Ecto neural progenitor cell (in vitro differentiated cells): Measurements from ENCODE around the gene BRINP3.

Experiments used
- DNase-seq: peaks from one replicate; pipeline ENCODE4 v3.0.0-alpha.2; 2018; ENCODE audit warnings: low spot score

The BRINP3 gene

DNA sequence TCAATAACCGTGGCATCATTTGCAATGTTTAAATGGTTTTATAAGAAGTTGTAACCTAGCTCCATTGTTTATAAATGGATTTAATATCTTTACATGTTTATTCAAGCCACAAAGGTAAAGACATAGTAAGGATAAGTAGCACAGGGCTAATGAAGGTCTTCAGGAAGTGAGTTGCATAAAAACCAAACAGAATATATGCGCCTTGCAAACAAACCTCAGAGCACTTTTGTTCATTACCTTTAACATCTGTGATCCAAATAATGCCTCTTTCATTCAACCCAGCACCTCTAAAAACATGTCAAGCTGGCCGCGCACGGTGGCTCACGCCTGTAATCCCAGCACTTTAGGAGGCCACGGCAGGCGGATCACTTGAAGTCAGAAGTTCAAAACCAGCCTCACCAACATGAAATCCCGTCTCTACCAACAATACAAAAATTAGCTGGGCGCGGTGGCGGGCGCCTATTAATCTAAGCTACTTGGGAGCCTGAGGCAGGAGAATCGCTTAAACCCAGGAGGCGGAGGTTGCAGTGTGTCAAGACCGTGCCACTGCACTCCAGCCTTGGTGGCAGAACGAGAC, 25.3 kb downstream of the BRINP3 start:
- DNase-seq = no peak

DNA sequence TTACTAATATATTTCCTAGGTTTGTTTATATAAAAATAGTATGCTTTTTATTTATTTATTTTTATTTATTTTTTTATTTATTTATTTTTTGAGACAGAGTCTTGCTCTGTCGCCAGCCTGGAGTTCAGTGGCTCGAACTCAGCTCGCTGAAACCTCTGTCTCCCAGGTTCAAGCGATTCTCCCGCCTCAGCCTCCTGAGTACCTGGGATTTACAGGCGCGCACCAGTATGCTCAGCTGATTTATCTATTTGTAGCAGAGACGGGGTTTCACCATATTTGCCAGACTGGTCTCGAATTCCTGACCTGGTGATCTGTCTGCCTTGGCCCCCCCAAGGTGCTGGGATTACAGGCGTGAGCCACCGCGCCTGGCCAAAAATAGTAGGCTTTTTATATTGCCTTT, 33.2 kb downstream of the BRINP3 start:
- DNase-seq = no peak

DNA sequence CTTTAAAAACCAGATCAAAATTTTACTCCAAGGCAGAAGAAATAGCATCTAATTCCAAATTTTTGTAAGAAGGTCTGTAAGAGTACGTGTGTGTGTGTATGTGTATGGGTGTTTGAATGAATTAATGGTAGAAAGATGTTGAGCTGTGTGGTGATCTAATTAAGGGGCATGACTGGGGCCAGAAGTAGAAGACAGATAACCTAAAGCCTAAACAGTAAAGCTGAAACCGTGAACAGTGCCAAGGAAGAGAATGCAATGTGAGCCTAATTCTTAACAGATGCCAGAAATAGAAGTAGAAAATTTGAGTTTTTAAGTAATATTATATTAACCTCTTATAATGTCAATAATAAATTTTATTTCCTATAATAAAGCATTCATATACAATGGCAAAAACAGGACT, 38.2 kb downstream of the BRINP3 start:
- no peak for DNase-seq

DNA sequence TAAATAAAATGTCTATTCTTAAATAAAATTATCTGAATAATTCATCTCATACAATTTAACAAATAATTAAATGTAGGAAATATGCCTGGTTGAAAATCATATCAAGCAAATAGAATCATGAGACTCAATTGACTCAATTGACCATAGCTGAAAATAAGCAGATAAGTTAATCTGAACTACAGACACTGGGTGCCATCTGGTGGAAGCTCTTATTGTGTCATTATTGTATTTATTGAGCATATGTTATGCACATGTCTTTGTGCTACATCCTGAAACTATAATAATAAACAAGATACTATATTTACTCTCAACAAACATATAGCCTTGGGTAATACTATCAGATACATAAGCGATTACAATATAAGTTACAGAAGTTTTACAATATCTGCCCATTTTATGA, 41.0 kb downstream of the BRINP3 start:
- DNase-seq = no peak

DNA sequence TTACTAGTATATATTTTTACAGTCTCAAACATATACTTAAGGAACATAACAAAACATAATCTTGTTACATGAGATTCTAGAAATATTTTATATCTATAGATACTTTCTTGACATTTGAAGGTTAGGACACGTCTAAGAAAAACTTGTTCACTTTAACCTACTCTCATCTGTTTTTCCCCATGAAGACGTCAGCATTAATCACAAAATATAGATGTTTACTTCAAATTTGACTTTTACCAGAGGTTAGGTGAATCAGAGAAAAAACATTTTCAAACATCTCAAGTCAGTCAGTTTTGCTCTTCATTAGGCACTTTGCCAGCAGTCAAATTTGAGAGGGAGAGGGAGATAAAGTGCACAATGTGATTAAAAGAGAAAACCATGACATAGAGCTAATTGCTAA, 47.7 kb downstream of the BRINP3 start:
- no peak for DNase-seq

DNA sequence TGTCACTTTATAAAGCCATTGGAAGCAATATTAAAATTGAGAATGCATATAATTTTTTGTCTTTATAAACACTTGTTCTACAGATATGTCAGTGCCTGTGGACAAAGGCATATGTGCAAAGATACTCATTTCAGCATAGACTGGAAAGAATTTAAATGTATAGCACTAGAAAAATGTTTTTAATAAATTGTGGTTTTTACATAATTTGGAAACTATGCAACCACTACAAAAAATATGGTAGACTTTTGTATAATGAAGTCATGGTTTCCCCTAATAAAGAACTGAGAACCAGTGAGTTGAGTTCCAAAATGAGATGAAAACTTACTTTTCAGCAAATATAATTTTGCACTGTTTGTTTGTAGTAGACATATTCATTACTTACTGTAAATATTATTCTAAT, 48.5 kb downstream of the BRINP3 start:
- DNase-seq = no peak

DNA sequence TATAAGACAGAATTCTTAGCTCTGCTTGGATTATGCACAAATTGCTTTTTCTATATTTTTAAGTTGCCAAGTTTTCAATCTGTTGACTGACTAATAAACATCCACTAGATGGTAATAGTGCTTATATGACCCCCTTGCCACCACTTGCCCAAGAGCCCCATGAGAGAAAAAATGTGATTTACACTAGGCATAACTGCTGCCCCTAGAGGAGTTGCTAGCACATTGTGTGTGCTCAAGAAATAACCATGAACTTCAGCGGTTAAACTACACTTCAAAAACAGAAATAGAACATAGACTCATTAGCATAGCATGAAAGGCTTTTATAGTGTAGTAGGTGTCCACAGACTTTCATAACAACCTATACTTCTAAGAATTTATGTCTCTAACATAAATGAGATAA, 61.4 kb downstream of the BRINP3 start:
- no peak for DNase-seq

DNA sequence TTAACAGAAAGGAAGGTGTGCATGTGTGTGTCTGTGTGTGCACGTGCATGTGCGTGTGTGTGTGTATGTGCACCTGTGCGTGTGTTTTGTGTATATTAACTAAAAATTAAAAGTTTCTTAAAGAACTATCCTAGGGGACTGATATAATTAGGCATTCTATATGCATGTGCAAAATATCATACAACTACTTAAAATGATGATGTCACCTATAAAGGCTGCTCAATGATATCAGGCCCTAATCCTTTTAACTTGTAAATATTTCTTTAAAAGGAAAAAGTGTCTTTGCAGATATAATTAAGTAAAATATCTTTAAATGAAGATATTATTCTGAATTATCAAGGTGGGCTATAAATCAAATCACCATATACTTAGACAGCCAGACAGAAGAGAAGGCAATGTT, 64.5 kb downstream of the BRINP3 start:
- DNase-seq = no peak

DNA sequence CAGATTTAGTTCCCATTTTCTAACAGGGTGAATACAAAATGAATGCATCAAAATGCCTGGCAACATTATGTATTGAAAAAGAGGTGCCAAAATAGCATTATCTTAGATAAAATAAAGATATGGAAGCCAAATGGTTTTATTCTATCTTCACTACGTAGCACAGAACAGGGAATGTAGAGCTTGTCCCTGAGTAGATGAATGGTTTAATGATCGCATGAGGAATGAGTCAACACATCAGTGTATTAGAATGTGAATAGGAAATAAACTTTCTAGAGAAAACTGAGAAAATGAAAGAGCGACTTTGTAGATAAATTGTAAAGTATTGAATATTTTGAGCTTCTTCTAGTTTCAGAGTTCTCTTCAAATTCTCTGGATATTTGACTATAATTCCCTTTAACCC, 74.3 kb downstream of the BRINP3 start:
- no peak for DNase-seq

DNA sequence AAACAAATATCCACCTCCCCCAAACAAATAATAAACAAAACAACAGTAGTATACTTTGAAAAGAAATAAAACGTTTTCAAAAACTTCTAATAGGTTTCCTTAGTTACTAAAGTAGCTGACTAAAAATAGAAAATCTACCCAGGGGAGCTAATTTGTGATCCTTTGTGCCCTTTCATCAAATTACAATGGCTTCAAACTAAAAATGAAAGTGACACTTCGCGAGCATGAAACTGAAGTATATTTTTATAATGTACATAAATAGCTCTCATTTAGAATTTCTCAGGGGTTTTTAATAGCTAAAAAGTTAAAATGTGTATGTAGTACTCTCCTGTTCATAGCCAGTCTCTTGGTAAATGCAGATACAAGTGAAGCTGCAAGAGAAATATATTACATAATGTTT, 78.4 kb downstream of the BRINP3 start:
- DNase-seq = no peak

DNA sequence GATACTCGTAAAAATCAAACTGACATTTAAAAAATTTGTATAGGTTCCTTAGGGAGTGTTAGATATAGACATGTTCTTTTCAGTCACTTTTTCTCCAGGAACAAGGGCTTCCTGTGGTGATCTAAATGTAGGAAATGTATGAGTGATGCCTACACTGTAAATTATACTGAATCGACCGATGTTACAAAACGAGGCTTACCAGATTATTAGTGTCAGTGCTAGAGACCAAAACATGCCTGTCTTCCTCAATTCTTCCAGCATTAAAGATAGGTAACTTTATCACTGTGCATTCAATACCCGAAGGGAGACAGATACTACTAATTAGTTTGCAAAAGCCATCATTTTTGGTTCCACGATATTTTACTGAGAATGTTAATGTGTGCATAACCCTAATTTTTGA, 86.1 kb downstream of the BRINP3 start:
- DNase-seq = no peak

DNA sequence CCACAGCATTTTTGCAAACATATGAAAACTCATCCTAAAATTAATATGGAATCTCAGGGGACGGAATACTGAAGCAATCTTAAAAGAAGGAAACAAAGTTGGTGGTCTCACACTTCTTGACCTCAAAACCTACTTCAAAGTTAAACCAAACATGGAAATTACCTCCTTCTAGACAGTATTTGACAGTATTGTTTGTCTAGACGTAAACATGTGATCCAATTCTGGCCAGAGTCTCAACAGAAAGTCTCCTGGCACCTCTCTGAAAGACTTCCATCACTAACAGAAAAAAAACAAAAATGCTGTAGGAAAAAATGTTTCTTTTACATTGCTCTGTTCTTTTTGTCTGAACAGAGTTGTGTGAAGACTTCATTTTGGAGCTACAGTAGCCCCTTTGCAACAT, 99.7 kb downstream of the BRINP3 start:
- no peak for DNase-seq

DNA sequence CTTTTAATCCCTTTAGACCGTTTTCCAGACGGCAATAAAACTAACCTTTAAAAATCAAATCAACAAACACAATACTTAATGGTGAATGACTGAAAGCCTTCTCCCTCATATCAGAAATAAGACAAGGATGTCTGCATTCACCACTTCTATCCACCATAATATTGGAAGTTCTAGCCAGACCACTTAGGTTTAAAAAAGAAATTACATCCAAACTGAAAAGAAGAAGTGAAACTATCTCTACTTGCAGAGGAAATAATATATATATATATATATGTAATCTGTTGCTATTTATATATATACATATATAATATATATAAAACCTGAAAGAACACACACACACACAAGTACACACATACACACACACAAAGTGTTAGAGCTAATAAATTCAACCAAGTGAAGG, 100.4 kb downstream of the BRINP3 start:
- no peak for DNase-seq

DNA sequence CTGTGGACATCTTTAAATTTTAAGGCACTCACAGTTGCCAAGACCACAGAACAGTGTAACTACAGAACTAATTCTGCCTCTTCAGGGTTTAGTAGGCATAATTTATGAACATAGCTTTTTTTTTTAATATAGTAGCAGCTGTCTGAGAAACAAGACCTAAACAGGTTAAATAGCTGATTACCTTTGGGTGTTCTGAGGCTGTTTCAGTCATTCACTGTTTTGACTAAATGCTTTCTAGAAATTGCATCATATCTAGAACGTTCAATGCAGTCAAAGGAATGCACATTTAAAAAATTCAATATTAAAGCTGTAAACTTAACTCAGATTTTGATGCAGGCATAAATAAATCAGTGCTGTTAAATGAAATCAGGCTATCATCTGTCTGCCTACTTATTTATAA, 101.6 kb downstream of the BRINP3 start:
- DNase-seq = no peak

DNA sequence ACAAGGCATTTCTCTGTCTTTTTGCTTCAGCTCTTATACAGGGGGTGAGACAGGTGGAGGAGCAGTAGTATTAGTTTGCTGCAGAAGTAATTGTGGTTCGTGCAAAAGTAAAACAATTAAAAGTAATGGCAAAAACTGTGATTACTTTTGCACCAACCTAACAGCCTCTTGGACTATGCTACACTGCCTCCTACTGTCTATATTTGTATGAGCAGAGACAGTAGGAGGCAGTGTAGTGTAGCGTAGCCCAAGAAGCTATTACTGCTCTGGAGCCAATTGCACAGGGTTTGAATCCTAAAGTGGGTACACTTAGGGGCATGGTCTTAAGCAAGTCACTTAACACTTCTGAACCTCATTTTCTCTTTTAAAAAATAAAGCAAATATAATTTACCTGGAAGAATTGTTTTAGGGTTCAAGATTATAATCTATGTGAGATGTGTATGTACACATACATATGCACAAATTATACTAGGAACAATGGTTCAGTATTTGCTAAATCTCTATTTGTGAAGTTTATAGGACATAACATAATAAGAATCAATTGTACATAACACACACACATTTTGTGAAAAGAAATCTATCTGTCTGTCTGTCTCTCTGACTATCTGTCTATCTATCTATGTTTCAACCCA, 103.8 kb downstream of the BRINP3 start:
- DNase-seq = no peak

DNA sequence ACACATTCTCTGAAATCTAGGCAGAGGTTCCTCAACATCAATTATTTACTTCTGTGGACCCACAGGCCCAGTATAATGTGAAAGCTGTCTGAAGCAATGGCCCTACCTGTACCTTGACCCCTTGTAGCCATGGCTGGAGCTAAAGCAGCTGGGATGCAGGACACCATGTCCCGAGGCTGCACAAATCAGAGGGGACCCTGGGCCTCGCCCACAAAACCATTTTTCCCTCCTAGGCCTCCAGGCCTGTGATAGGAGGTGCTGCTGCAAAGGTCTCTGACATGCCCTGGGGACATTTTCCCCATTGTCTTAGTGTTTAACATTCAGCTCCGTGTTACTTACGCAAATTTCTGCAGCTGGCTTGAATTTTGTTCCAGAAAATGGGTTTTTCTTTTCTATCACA, 110.5 kb downstream of the BRINP3 start:
- no peak for DNase-seq

DNA sequence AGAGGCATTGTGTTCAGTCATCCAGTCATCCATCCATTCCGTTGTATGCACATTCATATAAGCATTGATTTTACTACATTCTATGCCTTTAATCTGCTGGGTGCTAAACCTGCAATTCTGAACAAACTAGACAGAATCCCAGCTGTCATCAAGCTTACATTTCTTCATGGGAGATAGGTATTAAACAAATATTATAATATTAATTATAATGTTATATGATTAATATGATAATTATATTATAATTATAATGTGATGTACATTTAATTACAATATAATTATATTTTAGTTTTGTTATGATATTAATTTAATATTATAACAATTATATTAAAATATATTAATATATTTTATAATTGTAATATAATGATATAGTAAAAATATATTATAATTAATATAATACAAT, 112.4 kb downstream of the BRINP3 start:
- DNase-seq = no peak

DNA sequence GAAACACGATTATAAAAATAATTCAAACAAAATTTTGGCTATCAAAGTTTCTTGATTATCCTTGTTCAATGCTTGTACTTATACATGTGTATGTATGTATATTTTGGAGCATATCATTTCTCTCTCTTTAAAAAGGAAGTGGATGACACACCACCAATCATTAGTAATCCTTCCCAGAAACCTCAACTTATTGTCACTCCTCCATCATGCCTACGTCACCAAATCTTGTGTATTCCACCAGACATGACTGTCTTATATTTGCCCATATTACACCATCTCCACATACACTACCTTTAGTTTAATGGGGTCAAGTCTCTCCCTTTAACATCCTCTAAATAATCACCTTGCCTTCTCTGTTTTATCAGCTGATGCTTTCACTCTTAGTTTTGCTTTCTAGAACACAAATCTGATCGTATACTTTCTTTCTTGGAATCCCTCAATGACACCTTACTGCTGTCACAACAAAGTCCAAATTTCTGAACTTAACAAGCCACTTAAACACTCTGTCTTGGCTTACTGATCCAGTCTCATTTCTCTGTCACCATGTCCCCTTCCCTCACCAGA, 124.0 kb downstream of the BRINP3 start:
- no peak for DNase-seq

DNA sequence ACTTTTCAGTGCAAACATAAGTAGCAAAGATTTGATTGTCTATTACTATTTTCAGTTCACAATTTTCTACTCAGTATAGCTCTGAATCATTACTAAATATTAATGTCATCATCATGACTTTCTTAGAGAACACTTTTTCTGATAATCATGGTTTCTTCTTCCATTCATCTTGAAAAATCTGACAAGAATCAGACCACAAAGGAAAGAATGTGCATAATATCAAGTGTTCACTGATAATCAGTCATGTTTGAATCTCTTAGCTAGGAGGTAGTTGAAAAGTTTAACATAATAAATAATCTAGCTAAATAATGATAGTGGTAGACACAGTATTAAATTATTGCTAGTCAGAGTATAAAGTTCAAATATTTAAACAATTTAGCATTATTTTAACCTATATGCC, 133.2 kb downstream of the BRINP3 start:
- no peak for DNase-seq

DNA sequence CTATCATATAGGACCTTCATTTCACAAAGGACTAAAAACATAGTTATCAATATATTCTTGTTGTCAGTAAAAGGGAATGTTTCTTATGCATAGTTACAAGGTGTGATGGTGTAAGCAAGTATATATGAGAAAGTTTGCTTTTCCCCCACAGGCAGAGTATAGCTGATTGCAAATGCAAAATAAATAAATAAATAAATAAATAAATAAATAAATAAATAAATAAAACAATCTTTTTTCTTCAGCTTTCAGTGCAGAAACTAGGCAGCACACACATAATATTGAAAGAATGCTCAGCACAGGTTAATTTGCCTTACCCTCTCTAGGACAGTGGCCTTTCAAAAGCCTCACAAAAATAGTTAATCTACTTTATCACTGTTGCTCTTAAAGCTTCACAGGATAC, 138.8 kb downstream of the BRINP3 start:
- no peak for DNase-seq

DNA sequence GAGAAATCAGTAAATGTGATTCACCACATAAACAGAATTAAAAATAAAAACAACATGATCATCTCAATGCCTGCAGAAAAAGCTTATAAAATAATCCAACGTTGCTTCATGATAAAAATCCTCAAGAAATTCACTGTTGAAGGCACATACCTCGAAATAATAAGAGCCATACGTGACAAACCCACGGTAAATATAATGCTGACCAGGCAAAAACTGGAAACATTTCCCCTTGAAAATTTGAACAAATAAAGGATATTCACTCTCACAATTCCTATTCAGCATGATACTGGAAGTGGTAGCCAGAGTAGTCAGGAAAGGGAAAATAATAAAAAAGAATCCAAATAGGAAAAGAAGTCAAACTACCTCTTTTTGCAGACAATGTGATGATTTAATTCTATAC, 148.8 kb downstream of the BRINP3 start:
- no peak for DNase-seq

DNA sequence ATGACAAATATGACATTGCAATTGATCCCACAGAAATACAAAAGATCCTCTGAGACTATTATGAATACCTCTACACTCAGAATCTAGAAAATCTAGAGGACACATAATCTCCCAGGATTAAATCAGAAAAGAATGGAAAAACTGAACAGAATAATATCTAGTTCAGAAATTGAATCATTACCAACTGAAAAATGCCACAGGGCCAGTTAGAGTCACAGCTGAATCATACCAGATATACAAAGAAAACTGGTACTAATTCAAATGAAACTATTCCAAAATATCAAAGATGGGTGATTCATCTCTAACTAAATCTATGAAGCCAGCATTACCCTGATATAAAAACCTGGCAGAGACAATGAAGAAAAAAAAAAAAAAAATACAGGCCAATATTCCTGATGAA, 149.3 kb downstream of the BRINP3 start:
- no peak for DNase-seq

DNA sequence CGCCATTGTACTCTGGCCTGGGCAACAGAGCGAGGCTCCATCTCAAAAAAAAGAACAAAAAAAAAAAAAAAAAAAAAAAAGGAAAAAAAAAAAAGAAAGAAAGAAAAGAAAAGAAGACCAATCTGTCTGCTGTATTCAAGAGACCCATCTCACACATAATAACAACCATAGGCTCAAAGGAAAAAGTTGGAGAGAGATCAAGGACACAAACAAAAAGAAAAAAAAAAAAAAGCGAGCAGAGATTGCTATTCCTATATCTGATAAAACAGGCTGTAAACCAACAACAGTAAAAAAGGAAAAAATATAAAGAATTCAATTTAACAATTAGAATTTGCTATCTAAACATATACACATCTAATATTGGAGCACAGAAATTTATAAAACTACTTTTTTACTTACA, 150.4 kb downstream of the BRINP3 start:
- no peak for DNase-seq

DNA sequence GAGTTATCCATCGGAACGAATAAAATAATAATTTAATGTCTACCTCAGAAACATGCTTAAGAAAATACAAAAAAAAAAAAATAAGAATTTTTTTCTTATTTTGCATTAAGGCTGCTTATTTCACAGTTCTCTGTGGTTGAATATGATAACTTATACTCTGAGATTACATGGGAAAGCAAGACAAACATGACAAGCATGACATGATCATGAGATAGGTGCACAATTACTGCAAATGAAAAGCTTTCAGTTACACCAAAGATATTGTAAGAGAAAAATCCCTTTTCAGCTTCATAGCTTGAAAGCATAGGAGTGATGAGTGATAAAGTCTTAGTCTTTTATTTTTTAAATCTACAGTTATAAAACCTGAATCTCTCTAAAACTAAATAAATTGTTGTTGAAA, 154.1 kb downstream of the BRINP3 start:
- no peak for DNase-seq
